ENCODE results near the gene FAM9A.
A peak's percentile ranks its signal among the peaks of the same experiment; 100 is the strongest.
"Not testable (repeated sequence)": the region's sequence is repeated elsewhere in the genome, so short reads cannot be mapped to it uniquely, and the experiment has no call there.

FAM9A gene

DNA sequence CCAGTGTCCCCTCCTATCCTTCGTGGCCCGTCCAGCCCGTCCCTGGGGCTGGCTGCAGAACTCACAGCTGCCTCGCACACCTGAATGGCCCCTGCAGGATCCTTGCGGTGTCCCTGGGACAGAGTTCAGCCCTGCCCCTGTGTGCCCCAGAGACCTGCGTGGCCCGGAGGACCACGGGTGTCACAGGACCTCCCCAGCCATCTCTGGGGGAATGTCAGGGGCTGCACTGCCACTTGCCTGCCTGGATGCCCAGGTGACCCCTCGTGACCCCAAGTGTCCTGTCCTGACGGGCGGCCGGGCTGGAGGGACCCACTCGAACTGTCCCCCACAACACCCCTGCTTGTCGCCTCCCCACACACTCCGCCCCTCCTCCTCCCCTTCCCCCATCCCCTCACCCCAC, 832 bp downstream of the FAM9A start:
- DNase-seq = not testable (repeated sequence)

GRCh38 chrX:8799281-8799680, 1.9 kb downstream of the FAM9A start:
- not testable (repeated sequence) for DNase-seq

DNA sequence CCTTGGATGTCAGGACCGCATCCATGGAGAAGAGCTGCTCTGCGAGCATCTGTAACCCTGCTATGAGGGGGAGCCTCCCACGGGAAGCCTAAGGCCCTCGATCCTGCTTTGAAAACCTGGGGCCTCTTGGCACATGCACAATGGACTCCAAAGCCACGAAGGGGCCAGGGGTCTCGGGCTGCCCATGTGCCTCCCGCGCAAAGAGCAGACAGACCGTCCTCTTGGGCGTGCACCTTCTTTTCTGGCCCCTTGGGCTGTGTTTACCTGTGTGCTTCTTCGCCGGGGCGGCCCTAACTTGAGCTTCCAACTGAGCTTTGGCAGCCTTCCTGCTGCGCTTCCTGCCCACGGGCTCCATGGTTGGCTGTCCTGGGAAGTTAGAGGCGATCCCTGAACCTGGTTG, 2.5 kb downstream of the FAM9A start:
- DNase-seq = not testable (repeated sequence)

DNA sequence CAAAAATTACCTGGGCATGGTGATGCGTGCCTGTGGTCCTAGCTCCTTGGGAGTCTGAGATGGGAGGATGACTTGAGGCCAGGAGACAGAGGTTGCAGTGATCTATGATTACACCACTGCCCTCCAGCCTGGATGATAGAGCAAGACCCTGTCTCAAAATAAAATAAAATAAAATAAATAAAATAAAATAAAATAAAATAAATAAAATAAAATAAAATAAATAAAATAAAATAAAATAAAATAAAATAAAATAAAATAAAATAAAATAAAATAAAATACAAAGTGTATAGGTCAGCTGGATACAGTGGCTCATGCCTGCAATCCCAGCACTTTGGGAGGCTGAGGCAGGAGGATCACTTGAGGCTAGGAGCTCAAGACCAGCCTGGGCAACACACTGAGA, 14.1 kb downstream of the FAM9A start:
- not testable (repeated sequence) for DNase-seq

DNA sequence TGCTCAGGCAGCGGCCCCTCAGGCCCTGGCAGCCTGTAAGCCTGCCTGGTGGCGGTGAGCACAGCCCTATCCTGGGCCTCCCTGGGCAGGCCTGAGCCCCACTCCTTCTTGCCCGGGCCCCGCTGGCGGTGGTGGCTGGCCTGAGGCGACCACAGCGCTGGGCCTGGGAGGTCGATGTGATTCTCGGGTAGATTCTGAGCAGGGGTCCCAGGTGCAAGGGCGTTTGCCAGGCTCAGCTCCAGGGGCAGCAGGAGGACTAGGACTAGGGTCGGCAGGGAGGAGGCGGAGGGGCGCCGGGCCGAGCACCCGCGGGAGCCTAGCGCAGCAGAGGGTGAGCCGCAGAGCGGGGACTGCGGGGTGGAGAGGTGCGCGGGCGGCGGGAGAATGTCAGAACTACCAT, 17.0 kb downstream of the FAM9A start:
- DNase-seq = no peak

GRCh38 chrX:8783714-8784098, 17.5 kb downstream of the FAM9A start:
- DNase-seq = no peak

DNA sequence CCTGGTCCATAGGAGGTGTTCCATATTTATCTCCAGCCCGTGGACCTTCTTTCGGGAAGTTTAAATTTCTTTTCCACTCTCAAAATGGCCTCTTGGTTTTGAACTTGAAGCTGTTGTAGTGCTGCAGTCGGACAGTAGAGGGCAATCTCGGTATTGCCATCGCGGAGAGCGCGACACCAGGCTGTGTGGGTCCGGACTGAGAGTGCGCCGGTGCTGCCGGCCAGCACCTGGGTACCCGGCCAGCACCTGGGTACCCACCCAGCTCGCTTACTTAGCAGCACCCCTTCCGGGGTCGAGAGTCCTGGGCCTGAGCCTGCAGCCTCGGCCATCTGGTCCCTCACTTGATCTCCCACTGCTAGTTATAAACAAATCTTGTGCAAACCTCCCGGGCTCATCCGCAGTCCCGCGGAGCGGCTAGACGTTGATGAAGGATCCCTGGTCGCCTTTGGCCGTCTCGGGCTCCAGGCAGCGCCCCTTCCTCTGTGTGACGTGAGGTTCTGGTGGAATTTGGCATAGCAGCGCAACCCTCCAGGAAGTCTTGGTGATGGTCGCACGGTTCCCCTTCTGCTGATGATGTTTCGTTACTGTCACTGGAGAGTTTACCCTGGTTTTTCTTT, 18.0 kb downstream of the FAM9A start:
- DNase-seq = peak; percentile 0

DNA sequence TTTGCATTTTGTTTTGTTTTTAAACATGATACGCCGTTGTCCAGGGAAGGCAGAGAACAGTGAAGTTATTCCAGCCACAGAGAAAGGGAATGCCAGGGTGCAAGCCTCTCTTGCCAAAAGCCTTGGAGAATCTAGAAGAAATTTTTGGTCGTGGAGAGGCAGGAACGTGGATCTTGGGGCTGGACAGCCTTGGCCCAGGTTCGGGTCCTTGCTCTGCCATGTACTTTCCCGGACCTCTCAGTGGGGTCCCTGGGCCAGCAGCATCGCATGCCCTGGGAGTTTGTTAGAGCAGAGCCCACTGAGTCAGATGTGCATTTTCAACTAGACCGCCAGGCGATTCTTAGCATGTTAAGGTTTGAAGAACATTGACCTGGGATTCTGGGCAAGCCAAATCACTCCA, 18.6 kb downstream of the FAM9A start:
- no peak for DNase-seq

- not testable (repeated sequence) for DNase-seq
These were observed 19.3 kb downstream of the FAM9A start for GRCh38 chrX:8781921-8782320.

- DNase-seq = no peak
These were observed 28.1 kb downstream of the FAM9A start for GRCh38 chrX:8773117-8773516.

- no peak for DNase-seq
These were observed 41.2 kb downstream of the FAM9A start for GRCh38 chrX:8760021-8760420.

- not testable (repeated sequence) for DNase-seq
These were observed 42.5 kb downstream of the FAM9A start for GRCh38 chrX:8758706-8759105.

GRCh38 chrX:8757609-8758389, 43.4 kb downstream of the FAM9A start:
- not testable (repeated sequence) for DNase-seq

DNA sequence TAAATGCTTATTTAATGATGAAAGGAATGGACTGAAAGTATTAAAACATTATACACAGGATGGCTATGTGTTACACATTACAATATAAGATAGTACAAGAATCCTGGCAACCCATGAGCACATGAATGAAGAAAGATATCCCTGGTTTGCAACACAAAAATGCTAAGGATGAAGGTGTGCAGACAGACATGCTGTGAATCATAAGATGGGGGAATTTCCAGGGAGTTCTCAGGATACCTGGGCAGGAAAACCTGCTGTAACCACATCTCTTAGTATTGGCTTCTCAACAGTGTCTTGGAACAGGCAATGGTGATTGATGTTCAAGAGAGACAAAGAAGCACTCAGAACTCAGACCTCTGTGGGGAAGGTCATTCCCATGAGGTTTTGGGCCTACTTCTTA, 45.4 kb downstream of the FAM9A start:
- no peak for DNase-seq

DNA sequence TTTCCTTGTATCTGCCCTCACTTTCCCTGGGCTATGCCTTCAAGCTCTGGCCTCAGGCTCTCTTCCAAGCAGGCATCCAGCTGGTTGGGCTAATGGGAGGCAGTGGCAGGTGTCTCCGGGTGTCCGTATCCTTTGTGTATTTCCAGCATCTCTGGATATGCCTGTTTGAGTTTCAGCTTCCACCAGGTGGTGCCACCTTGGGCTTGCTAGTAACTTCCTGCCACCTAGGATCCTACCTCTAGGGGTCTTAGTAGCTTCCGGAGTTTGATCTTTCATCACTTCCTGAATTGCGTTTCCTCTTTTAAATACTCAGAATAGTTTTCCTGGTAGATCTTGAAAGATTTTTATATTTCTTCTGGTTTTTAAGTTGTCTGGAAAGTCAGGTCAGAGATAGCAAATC, 46.1 kb downstream of the FAM9A start:
- no peak for DNase-seq

GRCh38 chrX:8749697-8750096, 51.5 kb downstream of the FAM9A start:
- DNase-seq = no peak

GRCh38 chrX:8748855-8749254, 52.3 kb downstream of the FAM9A start:
- DNase-seq = no peak

GRCh38 chrX:8743126-8743732, 58.0 kb downstream of the FAM9A start:
- no peak for DNase-seq

DNA sequence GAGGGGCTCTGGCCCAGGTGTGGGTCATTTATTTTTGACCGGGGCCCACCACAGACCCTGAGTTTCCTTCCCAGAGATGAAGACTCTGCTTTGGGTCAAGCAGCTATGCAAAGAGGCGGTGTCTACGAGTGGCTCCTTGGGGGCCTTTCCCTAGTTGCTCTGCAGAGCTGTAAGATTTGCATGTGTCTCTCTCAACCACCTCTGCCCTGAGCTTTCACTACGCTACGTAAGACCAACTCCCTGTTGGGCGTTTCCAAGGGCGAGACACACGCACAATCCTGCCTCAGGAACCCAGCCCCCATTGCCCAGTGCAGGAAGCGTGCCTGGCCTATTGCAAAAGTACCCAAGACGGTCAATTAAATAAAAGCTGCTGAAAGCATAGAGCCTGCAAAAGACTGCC, 59.2 kb downstream of the FAM9A start:
- no peak for DNase-seq

Measured in NCI-H1436 (cell line).